ENCODE results near the gene OLA1.

Gene OLA1

GRCh38 chr2:174066871-174067270 lies 181.5 kb downstream of the OLA1 start:
- no peak for DNase-seq (ENCODE audit: low spot score)

GRCh38 chr2:174063492-174064092 lies 184.7 kb downstream of the OLA1 start:
- DNase-seq (ENCODE audit: low spot score), result no peak

GRCh38 chr2:174062934-174063333 lies 185.4 kb downstream of the OLA1 start:
- no peak for DNase-seq (ENCODE audit: low spot score)

- no peak for DNase-seq (ENCODE audit: low spot score)
Observed at GRCh38 chr2:174059884-174060244, 188.5 kb downstream of the OLA1 start.

GRCh38 chr2:174059178-174059883 lies 189.0 kb downstream of the OLA1 start:
- no peak for DNase-seq (ENCODE audit: low spot score)

- no peak for DNase-seq (ENCODE audit: low spot score)
Observed at GRCh38 chr2:174058456-174058855, 189.9 kb downstream of the OLA1 start.

GRCh38 chr2:174058026-174058425 lies 190.3 kb downstream of the OLA1 start:
- DNase-seq (ENCODE audit: low spot score), result no peak

- no peak for DNase-seq (ENCODE audit: low spot score)
Observed at GRCh38 chr2:174054926-174055325, 193.4 kb downstream of the OLA1 start.

GRCh38 chr2:174053355-174054151 lies 194.8 kb downstream of the OLA1 start:
- no peak for DNase-seq (ENCODE audit: low spot score)

- no peak for DNase-seq (ENCODE audit: low spot score)
Observed at GRCh38 chr2:174052584-174052976, 195.8 kb downstream of the OLA1 start.

GRCh38 chr2:174051741-174052583 lies 196.4 kb downstream of the OLA1 start:
- DNase-seq (ENCODE audit: low spot score), result no peak

- no peak for DNase-seq (ENCODE audit: low spot score)
Observed at GRCh38 chr2:174051068-174051467, 197.3 kb downstream of the OLA1 start.

- no peak for DNase-seq (ENCODE audit: low spot score)
Observed at GRCh38 chr2:174049895-174050294, 198.4 kb downstream of the OLA1 start.

GRCh38 chr2:174048243-174048642 lies 200.1 kb downstream of the OLA1 start:
- no peak for DNase-seq (ENCODE audit: low spot score)

GRCh38 chr2:174047746-174048145 lies 200.6 kb downstream of the OLA1 start:
- no peak for DNase-seq (ENCODE audit: low spot score)

- no peak for DNase-seq (ENCODE audit: low spot score)
Observed at GRCh38 chr2:174046172-174046571, 202.2 kb downstream of the OLA1 start.

- no peak for DNase-seq (ENCODE audit: low spot score)
Observed at GRCh38 chr2:174044556-174044955, 203.8 kb downstream of the OLA1 start.

- no peak for DNase-seq (ENCODE audit: low spot score)
Observed at GRCh38 chr2:174040417-174040701, 208.0 kb downstream of the OLA1 start.

- DNase-seq (ENCODE audit: low spot score), result peak; percentile 80
Observed at GRCh38 chr2:174039551-174040416, 208.5 kb downstream of the OLA1 start.

GRCh38 chr2:174038462-174038861 lies 209.9 kb downstream of the OLA1 start:
- no peak for DNase-seq (ENCODE audit: low spot score)

- no peak for DNase-seq (ENCODE audit: low spot score)
Observed at GRCh38 chr2:174036825-174037224, 211.5 kb downstream of the OLA1 start.
